ENCODE data around the gene SAP30BP.

The SAP30BP gene

GRCh38 chr17:75647061-75647460 lies 20.1 kb upstream of the SAP30BP start:
- POLR2A ChIA-PET, result no interaction called here
- Histone ChIP-seq H3K27ac (ENCODE audit: extremely low read depth, low read depth, low read length) (no peak overlapping the region), H3K9me3 (ENCODE audit: control insufficient read depth, insufficient read depth, low read depth, low read length) (no peaks in the 10 kb centered on the region), H3K4me1 (ENCODE audit: control insufficient read depth, insufficient read depth, low read length) (no peaks in the 10 kb centered on the region), H3K36me3 (ENCODE audit: control insufficient read depth in 2 of 2, insufficient read depth in 1 of 2, low read length in 2 of 2) (peaks cover 23 to 75% of the 10 kb centered on the region in 2 experiments), H3K4me3 (ENCODE audit: low read depth, low read length) (no peak overlapping the region)
- TF ChIP-seq ZNF24 (tag by site-specific recombination; IDR thresholded peaks at IDR 0.05) (no peak), ZNF555 (tag by site-specific recombination; conservative IDR thresholded peaks at IDR 0.05) (no peak), ZNF529 (tag by site-specific recombination; IDR thresholded peaks at IDR 0.05; ENCODE audit: insufficient replicate concordance) (no peak), HOXC10 (CRISPR knock-in tag; IDR thresholded peaks at IDR 0.05) (no peak), GLIS1 (tag by site-specific recombination; IDR thresholded peaks at IDR 0.05) (no peak), ZNF2 (tag by site-specific recombination; IDR thresholded peaks at IDR 0.05) (no peak), BCL11B (tag by site-specific recombination; IDR thresholded peaks at IDR 0.05; ENCODE audit: low read depth) (no peak), GLI2 (tag by site-specific recombination; IDR thresholded peaks at IDR 0.05; ENCODE audit: borderline replicate concordance, low read depth) (no peak), ZNF600 (tag by site-specific recombination; IDR thresholded peaks at IDR 0.05) (no peak), TRIM28 (IDR thresholded peaks at IDR 0.05; ENCODE audit: borderline replicate concordance, low read length) (no peak), ZNF394 (tag by site-specific recombination; IDR thresholded peaks at IDR 0.05; ENCODE audit: borderline replicate concordance) (no peak), ZNF121 (tag by site-specific recombination; IDR thresholded peaks at IDR 0.05) (no peak), ZBTB11 (tag by site-specific recombination; conservative IDR thresholded peaks at IDR 0.05; ENCODE audit: low read depth) (no peak), EGR2 (tag by site-specific recombination; IDR thresholded peaks at IDR 0.05; ENCODE audit: low read depth) (no peak), REST (tag by site-specific recombination; IDR thresholded peaks at IDR 0.05) (no peak), ZNF473 (tag by site-specific recombination; IDR thresholded peaks at IDR 0.05) (no peak), ZNF391 (tag by site-specific recombination; IDR thresholded peaks at IDR 0.05; ENCODE audit: borderline replicate concordance, low read depth) (no peak), ZNF664 (tag by site-specific recombination; IDR thresholded peaks at IDR 0.05) (no peak), PRDM10 (tag by site-specific recombination; IDR thresholded peaks at IDR 0.05) (no peak), ZNF548 (tag by site-specific recombination; IDR thresholded peaks at IDR 0.05) (no peak)
- CTCF ChIA-PET, result interaction anchor here (0.7 to 22.8 kb wide), 5 partner anchors 16 to 103 kb away, joined by 3 to 410 read pairs (median 4); partner anchors contain the start of gene SMIM5

Measured in HEK293 (cell line).